Ishikawa (cell line): Measurements from ENCODE around the gene SLFN5.

Experiments used
- CEBPB ChIP-seq: IDR thresholded peaks from 2 replicates; pipeline ENCODE4 v1.6.1; 2012
- EP300 ChIP-seq: IDR thresholded peaks from 2 replicates; pipeline ENCODE4 v1.6.1; 2012; ENCODE audit warnings: borderline replicate concordance
- FOXM1 ChIP-seq: IDR thresholded peaks from 2 replicates; pipeline ENCODE4 v1.6.1; 2012; ENCODE audit warnings: low read depth, borderline replicate concordance
- RAD21 ChIP-seq: IDR thresholded peaks from 2 replicates; pipeline ENCODE4 v1.6.1; 2012; ENCODE audit warnings: low read depth
- TAF1 ChIP-seq: IDR thresholded peaks from 2 replicates; pipeline ENCODE4 v1.6.1; 2012; ENCODE audit warnings: low read depth, mild to moderate bottlenecking
- TCF12 ChIP-seq: IDR thresholded peaks from 2 replicates; pipeline ENCODE4 v1.6.1; 2012; ENCODE audit warnings: low read depth
- YY1 ChIP-seq: IDR thresholded peaks from 2 replicates; pipeline ENCODE4 v1.6.1; 2012; ENCODE audit warnings: low read depth
- ZBTB7A ChIP-seq: IDR thresholded peaks from 2 replicates; pipeline ENCODE4 v1.6.1; 2012; ENCODE audit warnings: low read depth
- TF ChIP-seq, protein P1 (sequence below): IDR thresholded peaks from 2 replicates; pipeline ENCODE4 v1.6.1; 2012
- TF ChIP-seq, protein P2 (sequence below): IDR thresholded peaks from 2 replicates; pipeline ENCODE4 v1.6.1; 2012; ENCODE audit warnings: low read depth, mild to moderate bottlenecking

GRCh38 chr17:35214631-35215273, 28.1 kb upstream of the SLFN5 start:
- TF ChIP-seq ZBTB7A: no peak
- no peak for TF ChIP-seq YY1
- TF ChIP-seq TAF1: no peak
- no peak for TF ChIP-seq FOXM1
- TF ChIP-seq, protein P1, sequence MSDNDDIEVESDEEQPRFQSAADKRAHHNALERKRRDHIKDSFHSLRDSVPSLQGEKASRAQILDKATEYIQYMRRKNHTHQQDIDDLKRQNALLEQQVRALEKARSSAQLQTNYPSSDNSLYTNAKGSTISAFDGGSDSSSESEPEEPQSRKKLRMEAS: no peak
- TF ChIP-seq RAD21: no peak
- no peak for TF ChIP-seq CEBPB
- TF ChIP-seq EP300: no peak
- no peak for TF ChIP-seq TCF12
- TF ChIP-seq, protein P2, sequence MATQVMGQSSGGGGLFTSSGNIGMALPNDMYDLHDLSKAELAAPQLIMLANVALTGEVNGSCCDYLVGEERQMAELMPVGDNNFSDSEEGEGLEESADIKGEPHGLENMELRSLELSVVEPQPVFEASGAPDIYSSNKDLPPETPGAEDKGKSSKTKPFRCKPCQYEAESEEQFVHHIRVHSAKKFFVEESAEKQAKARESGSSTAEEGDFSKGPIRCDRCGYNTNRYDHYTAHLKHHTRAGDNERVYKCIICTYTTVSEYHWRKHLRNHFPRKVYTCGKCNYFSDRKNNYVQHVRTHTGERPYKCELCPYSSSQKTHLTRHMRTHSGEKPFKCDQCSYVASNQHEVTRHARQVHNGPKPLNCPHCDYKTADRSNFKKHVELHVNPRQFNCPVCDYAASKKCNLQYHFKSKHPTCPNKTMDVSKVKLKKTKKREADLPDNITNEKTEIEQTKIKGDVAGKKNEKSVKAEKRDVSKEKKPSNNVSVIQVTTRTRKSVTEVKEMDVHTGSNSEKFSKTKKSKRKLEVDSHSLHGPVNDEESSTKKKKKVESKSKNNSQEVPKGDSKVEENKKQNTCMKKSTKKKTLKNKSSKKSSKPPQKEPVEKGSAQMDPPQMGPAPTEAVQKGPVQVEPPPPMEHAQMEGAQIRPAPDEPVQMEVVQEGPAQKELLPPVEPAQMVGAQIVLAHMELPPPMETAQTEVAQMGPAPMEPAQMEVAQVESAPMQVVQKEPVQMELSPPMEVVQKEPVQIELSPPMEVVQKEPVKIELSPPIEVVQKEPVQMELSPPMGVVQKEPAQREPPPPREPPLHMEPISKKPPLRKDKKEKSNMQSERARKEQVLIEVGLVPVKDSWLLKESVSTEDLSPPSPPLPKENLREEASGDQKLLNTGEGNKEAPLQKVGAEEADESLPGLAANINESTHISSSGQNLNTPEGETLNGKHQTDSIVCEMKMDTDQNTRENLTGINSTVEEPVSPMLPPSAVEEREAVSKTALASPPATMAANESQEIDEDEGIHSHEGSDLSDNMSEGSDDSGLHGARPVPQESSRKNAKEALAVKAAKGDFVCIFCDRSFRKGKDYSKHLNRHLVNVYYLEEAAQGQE: no peak
